ENCODE measurements around the gene SIL1. TPM values are rescaled to one million over a fixed set of nuclear protein-coding genes. Genes with fewer than 3 reads are reported as not detected.

SIL1 gene
- total and polyA plus RNA-seq, 2 of the 8 experiments (the other 6 are each of a cell fraction or from before 2014, with no cell fraction given): 8.3 to 12.8 TPM

DNA sequence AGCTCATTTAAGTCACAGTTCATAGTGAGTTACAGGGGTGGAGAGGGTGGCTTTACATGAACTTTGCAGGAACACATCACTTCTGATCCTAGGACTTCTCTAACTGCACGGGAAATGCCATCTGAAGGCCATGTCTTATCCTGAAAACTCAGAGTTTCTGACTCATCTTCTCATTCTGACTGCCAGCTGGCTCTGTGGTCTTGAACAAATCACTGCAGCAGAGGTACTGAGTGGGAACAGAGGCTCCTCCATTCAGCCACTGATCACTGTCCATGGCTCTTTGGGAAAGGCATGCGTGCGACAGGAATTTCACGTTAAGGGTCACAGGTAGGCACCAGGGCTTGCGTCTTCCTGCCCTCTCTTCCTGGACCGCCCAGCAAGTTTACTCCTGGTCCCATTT lies 208.4 kb downstream of the SIL1 start (continued):
- TF ChIP-seq, protein P1, sequence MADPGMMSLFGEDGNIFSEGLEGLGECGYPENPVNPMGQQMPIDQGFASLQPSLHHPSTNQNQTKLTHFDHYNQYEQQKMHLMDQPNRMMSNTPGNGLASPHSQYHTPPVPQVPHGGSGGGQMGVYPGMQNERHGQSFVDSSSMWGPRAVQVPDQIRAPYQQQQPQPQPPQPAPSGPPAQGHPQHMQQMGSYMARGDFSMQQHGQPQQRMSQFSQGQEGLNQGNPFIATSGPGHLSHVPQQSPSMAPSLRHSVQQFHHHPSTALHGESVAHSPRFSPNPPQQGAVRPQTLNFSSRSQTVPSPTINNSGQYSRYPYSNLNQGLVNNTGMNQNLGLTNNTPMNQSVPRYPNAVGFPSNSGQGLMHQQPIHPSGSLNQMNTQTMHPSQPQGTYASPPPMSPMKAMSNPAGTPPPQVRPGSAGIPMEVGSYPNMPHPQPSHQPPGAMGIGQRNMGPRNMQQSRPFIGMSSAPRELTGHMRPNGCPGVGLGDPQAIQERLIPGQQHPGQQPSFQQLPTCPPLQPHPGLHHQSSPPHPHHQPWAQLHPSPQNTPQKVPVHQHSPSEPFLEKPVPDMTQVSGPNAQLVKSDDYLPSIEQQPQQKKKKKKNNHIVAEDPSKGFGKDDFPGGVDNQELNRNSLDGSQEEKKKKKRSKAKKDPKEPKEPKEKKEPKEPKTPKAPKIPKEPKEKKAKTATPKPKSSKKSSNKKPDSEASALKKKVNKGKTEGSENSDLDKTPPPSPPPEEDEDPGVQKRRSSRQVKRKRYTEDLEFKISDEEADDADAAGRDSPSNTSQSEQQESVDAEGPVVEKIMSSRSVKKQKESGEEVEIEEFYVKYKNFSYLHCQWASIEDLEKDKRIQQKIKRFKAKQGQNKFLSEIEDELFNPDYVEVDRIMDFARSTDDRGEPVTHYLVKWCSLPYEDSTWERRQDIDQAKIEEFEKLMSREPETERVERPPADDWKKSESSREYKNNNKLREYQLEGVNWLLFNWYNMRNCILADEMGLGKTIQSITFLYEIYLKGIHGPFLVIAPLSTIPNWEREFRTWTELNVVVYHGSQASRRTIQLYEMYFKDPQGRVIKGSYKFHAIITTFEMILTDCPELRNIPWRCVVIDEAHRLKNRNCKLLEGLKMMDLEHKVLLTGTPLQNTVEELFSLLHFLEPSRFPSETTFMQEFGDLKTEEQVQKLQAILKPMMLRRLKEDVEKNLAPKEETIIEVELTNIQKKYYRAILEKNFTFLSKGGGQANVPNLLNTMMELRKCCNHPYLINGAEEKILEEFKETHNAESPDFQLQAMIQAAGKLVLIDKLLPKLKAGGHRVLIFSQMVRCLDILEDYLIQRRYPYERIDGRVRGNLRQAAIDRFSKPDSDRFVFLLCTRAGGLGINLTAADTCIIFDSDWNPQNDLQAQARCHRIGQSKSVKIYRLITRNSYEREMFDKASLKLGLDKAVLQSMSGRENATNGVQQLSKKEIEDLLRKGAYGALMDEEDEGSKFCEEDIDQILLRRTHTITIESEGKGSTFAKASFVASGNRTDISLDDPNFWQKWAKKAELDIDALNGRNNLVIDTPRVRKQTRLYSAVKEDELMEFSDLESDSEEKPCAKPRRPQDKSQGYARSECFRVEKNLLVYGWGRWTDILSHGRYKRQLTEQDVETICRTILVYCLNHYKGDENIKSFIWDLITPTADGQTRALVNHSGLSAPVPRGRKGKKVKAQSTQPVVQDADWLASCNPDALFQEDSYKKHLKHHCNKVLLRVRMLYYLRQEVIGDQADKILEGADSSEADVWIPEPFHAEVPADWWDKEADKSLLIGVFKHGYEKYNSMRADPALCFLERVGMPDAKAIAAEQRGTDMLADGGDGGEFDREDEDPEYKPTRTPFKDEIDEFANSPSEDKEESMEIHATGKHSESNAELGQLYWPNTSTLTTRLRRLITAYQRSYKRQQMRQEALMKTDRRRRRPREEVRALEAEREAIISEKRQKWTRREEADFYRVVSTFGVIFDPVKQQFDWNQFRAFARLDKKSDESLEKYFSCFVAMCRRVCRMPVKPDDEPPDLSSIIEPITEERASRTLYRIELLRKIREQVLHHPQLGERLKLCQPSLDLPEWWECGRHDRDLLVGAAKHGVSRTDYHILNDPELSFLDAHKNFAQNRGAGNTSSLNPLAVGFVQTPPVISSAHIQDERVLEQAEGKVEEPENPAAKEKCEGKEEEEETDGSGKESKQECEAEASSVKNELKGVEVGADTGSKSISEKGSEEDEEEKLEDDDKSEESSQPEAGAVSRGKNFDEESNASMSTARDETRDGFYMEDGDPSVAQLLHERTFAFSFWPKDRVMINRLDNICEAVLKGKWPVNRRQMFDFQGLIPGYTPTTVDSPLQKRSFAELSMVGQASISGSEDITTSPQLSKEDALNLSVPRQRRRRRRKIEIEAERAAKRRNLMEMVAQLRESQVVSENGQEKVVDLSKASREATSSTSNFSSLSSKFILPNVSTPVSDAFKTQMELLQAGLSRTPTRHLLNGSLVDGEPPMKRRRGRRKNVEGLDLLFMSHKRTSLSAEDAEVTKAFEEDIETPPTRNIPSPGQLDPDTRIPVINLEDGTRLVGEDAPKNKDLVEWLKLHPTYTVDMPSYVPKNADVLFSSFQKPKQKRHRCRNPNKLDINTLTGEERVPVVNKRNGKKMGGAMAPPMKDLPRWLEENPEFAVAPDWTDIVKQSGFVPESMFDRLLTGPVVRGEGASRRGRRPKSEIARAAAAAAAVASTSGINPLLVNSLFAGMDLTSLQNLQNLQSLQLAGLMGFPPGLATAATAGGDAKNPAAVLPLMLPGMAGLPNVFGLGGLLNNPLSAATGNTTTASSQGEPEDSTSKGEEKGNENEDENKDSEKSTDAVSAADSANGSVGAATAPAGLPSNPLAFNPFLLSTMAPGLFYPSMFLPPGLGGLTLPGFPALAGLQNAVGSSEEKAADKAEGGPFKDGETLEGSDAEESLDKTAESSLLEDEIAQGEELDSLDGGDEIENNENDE (IDR thresholded peaks at IDR 0.05; ENCODE audit: insufficient replicate concordance, low read length): no peak
- no peak for TF ChIP-seq YY1 (IDR thresholded peaks at IDR 0.05; ENCODE audit: low read depth, low read length)
